A549 treated with AZD9567 at 1 μM for 4 hours (cell line): ENCODE data around the gene KMT2A. TPM values are rescaled to one million over a fixed set of nuclear protein-coding genes. Genes with fewer than 3 reads are reported as not detected.

Experiments
- total RNA-seq: library from RNA; stranded (reverse); fragments of 200-300 nt; extraction: Qiagen RNA extraction; gene quantifications from 5 replicates; pipeline ENCODE4 v1.2.3, GENCODE V29; 2022; ENCODE audit not compliant: insufficient read depth

The KMT2A gene
- total RNA-seq, result 10.7 to 19.9 TPM (median 12.3 TPM) in 5 replicates

DNA sequence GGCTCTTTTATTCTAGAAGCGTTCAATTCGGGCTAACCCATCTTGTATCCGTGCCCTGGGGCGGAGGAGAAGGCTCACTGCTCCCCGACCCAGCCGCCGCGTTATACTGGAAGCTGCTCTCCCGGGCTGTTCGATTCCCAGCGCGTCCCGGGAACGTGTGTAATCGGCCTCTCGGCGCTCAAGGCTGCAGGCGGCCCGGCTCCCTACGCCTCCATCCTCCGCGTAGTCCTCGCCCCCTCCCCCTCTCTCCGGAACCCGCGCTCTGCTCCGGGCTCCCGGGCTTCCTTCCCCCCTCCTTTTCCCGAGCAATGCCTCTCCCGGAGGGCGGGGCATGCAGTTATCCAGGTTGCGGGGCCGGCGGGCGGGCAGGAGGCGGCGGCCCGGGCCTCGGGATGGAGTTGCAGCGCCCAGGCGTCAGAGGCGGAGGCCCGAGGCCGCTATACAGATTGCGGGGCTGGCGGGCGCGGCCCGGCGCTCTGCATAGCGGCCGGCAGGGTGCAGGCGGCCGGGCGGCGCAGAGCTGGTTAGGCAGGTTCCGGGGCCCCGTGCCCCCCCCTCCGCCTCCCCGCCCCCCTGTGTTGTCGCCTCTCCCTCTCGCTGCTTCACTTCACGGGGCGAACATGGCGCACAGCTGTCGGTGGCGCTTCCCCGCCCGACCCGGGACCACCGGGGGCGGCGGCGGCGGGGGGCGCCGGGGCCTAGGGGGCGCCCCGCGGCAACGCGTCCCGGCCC lies at the start of gene KMT2A:
Gene KMT2A, plus strand, starts transcription at position 600 of the 732 bp plus-strand sequence. Its CDS starts 21 bp downstream, at position 621.

DNA sequence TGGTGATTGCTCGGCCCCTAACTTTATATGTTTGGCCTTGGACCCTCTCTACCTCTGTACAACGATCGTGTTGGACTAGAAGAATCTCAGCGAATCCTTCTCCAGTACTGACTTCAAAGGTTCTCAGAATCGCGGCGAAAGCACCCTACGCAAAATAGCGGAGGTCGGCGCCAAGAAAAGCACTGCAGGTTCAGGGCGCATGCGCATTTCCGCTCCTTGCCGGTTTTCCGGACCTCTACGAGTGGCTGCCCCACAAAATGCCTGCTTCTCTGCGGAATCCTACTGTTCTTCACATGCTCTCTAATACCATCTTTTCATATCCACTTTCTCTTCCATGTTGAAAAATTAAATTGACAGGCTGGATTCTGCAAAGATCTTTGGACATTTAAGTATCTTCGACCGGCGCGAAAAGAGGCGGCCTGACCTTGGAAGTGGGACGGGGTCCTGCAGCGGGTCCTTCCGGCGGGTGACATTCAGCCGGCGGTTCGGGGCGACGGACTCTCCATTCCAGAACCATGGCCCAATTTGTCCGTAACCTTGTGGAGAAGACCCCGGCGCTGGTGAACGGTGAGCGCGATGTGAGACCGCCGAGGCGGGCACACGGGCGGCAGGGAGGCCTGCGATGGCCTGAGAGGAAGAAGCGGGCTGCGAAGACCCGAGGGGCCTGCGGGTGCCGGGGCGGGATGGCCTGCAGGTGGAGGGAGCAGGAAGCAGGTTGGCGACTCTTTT lies 35.0 kb upstream of the KMT2A start, which contains the start of gene ATP5MG:
Gene ATP5MG, plus strand, starts transcription at position 456 of the 729 bp plus-strand sequence. Its CDS starts 60 bp downstream, at position 516.

DNA sequence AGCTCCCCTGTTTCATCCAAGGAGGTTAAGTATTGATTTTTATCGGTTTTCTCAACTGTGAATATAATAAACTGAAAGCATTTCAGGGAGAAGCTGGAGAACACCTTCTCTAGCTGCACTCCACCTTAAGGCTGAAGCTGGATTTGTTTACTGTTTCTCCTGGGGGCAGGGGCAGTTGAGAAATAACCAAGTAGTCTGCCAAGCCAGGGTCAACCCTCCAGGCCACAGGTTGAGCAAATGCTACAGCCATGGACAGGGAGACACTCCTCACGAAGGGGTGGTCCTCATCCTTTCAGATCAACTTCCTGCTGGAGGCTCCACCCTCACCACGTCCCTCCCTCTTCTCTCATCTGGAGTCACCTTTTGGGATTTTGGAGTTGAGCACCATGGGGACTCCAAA lies 90.8 kb downstream of the KMT2A start, which contains the start of gene TTC36:
Gene TTC36, plus strand, starts transcription at position 366 of the 400 bp plus-strand sequence. Its CDS starts 21 bp downstream, at position 387.

DNA sequence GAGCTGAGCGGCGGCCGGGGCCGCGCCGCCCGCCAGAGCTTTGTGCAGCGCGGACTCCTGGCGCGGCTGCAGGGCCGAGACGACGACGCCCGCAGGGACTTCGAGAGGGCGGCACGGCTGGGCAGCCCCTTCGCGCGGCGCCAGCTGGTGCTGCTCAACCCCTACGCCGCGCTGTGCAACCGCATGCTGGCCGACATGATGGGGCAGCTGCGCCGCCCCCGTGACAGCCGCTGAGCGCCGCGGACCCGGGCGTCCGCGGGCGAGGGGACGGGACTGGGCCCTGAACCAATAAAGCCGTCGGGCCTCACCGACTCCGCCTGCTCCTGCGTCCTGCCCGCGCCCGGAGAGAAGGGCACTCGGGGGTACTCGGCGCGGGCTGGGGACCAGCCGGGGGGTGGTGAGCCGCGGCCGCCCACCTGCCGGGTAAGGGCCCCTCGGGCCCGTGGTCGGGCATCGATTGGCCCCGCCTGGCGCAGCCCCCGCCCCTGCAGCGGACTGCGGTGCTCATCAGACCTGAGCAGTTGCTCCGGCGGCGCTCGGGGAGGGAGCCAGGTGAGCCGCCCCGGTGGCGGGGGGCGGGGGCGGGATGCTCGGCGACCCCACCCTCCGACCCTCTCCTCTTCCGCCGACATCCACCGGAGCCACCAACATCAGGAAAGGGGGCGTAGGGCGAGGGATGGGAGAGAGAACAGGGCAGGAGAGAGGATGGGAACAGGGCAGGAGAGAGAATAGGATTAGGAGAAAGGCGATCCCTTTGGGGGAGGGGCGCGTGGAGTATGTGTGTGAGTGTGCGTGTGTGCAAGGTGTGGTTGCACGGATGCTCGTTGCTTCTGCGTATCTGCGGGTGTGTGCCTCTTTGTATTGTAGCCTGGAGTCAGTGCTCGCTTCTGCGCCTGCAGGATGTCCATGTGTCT lies 94.6 kb downstream of the KMT2A start, which contains the start of gene TMEM25:
Gene TMEM25, plus strand, starts transcription at position 510 of the 914 bp plus-strand sequence. CDS start 610 bp downstream, outside the sequence.

DNA sequence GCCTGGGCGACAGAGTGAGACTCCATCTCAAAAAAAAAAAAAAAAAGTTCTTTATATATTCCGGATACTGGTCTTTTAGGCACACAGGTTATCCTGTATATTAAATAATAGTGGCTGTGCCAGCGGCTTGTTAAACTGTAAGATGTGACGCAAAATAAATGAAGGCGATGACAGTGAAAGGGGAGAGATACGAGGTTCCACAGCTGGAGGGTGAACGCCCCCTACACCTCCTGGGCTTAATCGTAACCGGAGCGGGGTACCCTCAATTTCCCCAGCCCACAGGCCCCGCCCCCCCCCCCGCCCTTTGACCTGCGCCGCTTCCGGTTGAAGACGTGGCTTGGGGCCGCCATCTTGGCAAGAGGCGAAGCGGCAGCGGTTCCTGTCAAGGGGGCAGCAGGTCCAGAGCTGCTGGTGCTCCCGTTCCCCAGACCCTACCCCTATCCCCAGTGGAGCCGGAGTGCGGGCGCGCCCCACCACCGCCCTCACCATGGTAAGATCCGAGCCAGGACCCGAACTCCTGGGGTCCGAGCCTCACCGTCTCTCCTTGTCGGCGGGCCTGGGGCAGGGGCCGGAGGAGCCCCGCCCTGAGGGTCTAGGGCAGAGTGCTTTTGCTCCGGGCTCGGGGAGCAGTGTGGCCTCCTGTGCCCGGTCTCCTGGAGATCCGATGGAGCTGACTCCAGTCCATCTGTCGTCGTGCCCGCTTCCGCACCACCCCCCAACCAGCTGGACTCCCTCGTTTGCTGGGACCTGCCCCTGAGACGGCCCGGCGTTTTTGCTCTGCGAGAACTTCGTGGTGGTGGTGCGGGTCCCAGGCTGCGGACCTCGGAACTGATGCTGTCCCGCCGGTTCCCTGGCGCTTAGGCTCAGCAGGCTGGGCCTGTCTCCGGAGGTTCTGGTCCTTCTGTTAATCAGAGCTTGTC lies 136.0 kb downstream of the KMT2A start, which contains the start of gene ARCN1:
Gene ARCN1, plus strand, starts transcription at position 349 of the 920 bp plus-strand sequence. Its CDS starts 139 bp downstream, at position 488.

Other genes with a start within 250 kb of the KMT2A start
- gene JAML, start 211.5 kb upstream of the KMT2A start, total RNA-seq, result not detected in 5 replicates
- gene MPZL3, start 184.1 kb upstream of the KMT2A start, total RNA-seq, result 0.19 to 0.33 TPM (median 0.26 TPM) in 4 of 5 replicates, not detected in the other
- gene MPZL2, start 172.2 kb upstream of the KMT2A start, total RNA-seq, result 0.06 to 0.13 TPM (median 0.07 TPM) in 3 of 5 replicates, not detected in the others
- not detected in 5 replicates for gene CD3E, start 131.8 kb upstream of the KMT2A start, total RNA-seq
- gene CD3D, start 93.8 kb upstream of the KMT2A start, total RNA-seq, result not detected in 5 replicates
- gene CD3G, start 92.1 kb upstream of the KMT2A start, total RNA-seq, result not detected in 5 replicates
- gene UBE4A, start 76.9 kb upstream of the KMT2A start, total RNA-seq, result 8.9 to 12.5 TPM (median 10.0 TPM) in 5 replicates
- gene ATP5MG, start 34.9 kb upstream of the KMT2A start, total RNA-seq, result 145 to 210 TPM (median 194 TPM) in 5 replicates
- gene TTC36, start 91.0 kb downstream of the KMT2A start, total RNA-seq, result 0.13 to 0.16 TPM in 2 of 5 replicates, not detected in the others
- 0.34 to 0.66 TPM (median 0.49 TPM) in 4 of 5 replicates, not detected in the other for gene TMEM25, start 94.7 kb downstream of the KMT2A start, total RNA-seq
- 14.9 to 16.3 TPM (median 15.5 TPM) in 5 replicates for gene IFT46, start 129.4 kb downstream of the KMT2A start, total RNA-seq
- gene ARCN1, start 135.9 kb downstream of the KMT2A start, total RNA-seq, result 83.3 to 105 TPM (median 86.7 TPM) in 5 replicates
- 7.6 to 11.4 TPM (median 7.8 TPM) in 5 replicates for gene PHLDB1, start 171.1 kb downstream of the KMT2A start, total RNA-seq
- gene TREH, start 243.2 kb downstream of the KMT2A start, total RNA-seq, result not detected in 5 replicates